NCI-H146 treated with DMSO at 0.1 percent for 48 hours (cell line): Measurements from ENCODE around the gene SLC25A4.
"Not testable (repeated sequence)": the region's sequence is repeated elsewhere in the genome, so short reads cannot be mapped to it uniquely, and the experiment has no call there.

Experiments used
- DNase-seq: peaks from one replicate; lab custom pipeline; 2025; ENCODE audit not compliant: unreplicated experiment; lab: John Stamatoyannopoulos, UW

Gene SLC25A4

DNA sequence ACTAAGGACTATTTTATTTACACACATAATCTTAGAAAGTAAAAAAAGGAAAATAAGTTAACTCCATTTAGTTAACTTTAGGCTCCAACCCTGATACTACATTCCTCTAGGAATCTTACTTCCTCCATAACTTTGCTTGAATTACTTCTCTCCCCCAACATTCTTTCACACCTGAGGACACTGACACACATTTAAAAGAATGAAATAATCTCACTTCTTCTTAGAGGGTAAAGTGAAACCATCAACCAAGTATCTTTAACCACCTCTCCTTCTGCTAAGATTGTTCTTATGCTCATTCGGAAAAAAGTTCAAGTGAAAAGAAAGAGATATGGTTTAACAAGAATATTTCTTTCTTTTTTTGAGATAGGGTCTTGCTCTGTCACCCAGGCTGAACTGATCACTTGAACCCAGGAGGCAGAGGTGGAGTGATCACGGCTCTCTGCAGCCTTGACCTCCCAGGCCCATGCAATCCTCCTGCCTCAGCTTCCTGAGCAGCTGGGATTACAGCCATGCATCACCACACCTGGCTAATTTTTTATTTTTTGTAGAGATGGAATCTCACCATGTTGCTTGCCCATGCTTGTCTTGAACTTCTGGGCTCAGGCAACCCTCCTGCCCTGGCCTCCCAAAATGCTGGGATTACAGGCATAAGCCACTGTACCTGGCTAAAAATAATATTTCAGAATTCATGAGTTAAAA lies 28.5 kb downstream of the SLC25A4 start:
- no peak for DNase-seq

DNA sequence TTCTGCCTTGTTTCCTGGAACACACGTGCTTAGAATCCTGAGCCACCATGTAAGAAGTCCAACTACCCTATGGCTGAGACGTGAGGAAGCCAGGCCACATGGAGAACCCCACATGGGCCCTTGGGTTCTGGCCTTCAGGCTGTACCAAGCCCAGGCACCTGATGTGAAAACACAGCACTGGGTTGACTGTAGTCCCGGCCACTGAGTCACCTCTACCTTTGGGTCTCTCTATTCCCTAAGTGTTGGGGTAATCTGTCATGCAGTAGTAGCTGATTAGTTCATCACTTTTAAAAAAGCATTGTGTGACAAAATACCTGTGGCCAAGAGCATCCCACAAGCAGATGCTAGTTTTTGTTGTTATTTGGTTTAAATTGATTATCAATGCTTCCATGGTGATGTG lies 36.4 kb downstream of the SLC25A4 start:
- no peak for DNase-seq

DNA sequence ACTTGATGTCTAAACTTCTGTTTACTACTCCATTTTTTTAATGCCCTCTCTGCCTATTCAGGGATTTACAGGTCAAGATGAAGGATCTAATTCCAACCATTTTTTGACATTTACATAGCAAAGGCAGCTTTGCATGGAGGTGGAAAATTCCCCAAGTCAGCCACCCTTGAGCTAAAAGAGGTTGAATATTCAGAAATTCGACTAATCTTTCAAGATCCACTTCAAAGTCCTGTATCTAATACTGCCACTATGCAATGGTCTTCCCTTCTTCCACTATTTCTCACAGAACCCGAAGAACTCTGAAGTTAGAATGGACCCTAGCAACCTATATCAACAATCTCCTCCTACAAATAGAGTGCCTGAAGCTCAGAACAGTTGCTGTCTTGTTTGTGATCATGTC lies 39.2 kb downstream of the SLC25A4 start:
- no peak for DNase-seq

DNA sequence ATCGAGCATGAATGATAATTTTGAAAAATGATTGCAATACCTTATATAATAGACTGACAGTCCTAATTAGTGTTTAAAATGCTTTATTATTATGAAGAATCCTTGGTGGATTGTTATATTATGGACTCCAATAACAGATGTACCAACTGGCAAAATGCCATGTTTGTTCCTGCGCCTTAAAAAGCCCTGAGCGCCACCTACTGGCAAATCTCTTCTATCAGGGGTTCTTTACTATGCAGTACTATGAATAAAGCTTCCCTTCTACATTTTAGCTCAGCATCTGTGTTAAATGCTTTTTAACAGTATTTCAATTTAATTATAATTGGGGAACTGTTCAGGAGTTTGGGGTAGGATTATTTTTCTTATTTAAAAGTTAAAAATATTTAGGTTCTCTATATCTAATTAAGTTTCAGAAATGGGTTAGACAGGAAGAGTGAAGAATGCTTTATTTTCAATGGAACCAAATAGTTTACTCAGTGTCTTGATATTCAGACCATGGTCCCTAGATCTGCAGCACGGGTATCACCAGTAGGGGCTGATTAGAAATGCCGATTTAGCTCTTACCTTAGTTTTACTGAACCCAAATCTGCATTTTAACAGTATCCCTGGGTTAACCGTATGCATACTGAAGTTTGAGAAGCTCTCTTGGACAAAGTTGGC lies 40.7 kb downstream of the SLC25A4 start:
- peak; percentile 33 for DNase-seq

DNA sequence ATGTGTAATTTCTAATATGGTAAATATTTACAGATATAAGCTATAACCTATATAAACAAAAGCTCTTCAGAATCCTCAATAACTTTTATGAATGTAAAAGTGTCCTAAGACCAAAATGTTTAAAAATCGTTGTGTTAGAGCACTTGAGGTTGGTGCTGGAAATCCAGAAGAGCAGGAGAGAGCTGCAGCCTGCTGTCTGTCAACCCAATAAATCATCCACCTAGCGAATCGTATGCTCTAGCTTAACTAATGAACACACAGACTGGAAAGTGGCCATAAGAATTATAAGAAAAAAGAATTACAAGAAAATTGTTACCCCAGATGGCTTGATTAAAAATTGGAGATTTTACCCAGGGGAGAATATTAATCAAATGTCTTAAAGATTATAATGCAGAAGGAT lies 43.7 kb downstream of the SLC25A4 start:
- DNase-seq: no peak

DNA sequence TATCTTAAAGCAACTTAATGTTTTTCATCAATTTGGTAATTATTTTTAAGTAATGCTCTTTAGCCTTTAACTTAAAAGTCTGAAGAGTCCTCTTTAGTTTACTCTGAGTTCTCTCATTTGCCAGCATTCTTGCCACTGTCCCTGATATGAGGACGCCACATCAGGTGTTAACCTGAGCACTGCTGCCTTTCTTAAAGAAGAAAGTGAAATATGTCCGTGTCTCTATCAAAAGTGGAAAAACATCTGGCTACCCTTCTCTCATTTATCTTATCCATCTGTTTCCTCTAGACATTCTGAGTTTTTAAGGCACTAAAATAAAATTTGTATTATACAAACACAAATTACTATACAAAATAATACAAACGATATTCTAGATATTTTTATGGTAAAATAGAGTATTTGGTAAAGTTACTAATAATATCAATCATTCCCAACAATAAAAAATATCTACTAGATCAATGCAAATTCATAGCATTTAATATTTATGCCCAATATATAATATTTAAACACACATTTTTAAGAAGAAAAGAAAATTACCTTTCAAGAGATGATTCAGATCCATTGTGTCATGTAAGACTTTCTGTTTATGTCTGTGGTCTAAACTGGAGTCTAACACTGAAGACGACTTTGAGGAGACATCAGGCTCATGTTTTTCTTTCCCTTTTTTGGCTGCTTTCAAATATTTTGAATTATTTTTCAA lies 46.7 kb downstream of the SLC25A4 start:
- no peak for DNase-seq

DNA sequence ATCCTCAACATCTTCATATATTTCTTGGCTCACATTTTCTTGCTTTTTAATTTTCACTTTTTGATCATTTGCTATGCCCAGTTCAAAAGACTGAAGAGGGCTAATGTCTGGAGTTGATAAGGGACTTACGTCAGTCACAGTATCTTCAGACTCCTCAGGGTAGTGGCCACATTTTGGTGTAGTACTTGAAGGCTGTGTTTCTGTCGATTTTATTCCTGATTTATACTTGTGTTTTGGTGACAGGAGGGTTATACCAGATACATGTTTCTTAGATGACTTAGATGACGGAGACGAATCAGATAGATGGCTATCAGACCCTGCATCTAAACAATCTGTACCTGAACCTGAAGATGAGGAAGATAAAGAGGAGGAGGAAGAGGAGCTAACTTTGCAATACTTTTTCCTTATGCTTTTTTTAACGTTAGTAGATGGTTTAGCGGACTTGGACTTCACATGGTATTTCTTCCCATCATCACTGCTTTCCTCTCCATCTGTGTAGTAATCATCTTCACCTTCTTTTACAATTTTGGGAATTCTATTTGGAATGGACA lies 47.3 kb downstream of the SLC25A4 start:
- no peak for DNase-seq

DNA sequence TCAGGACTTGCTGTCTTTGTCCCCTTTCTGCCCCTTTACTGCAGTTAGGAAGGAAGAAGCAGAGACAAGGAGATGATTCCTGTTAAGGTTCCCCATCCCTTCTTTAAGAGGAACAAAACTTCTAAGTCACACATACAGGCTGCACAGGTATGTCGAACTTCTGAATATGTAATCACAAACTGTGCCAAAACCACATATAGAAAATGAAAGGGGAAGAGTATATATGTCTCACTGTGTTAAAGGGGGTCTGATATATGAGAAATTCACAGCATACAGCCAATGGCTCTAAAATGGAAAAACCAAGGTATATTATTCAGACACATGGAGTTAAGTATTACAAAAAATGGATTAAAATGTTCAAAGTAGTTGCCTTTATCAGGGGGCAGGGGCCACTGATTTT lies 49.0 kb downstream of the SLC25A4 start:
- DNase-seq: no peak

DNA sequence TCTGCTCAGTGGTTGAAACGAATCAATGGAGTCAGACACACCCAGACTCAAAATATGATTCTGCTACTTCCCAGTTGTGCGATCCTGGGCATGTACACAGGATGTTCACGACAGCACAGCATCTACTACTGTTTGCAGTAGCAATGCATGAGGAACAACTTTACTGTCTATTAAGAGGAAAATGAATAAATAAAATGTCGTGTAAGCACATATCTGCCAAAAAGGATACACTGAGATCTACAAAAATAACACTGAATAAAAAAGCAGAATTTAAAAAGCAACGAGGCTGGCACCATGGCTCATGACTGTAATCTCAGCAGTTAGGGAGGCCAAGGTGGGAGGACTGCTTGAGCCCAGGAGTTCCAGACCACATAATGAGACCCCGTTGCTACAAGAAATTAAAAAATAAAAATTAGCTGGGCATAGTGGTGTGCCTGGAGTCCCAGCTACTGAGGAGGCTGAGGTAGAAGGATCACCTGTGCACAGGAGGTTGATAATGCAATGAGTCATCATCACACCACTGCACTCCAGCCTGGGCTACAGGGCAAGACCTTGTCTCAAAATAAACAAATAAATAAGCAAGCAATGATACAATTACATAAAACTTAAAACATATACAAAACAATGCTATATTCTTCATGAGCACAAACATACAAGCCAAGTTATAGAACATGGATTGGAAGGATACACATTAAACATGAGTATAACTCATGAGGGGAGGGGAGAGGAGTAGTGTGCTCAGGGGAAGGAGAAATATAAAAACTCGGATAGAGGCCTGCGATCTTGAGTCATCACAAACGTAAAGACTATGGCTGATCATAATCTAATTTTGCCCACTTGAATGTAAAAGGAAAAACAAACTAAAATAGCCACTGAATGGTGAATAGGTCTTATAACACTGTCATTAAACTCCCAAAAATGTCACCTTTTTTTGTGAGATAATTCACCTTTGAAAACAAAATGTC lies 52.1 kb downstream of the SLC25A4 start:
- DNase-seq: no peak

DNA sequence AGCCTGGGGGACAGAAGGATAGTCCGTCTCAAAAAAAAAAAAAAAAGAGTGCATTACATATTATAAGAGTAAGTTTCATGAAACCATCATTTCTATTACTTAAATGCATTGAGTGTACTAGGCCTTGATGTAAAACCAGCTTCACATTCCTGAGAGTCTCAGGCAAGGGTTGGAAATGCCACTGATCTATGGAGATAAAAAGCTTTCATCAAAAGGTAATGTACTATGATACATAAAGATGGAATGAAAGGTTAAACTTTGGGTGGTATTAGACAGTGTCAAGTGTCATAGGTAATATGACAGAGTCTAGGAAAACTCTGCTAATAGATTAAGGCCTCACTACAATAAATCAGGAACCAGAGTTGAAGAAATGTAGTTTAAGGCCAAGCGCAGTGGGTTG lies 53.4 kb downstream of the SLC25A4 start:
- no peak for DNase-seq

DNA sequence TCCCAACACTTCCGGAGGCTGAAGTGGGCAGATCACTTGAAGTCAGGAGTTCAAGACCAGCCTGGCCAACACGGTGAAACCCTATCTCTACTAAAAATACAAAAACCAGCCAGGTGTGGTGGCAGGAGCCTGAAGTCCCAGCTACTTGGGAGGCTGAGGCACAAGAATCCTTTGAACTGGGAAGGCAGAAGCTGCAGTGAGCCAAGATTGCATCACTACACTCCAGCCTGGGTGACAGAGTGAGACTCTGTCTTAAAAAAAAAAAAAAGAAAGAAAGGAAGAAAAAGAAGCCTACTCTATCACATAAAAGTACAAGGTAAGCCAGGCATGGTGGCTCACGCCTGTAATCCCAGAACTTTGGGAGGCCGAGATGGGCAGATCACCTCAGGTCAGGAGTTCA lies 55.1 kb downstream of the SLC25A4 start:
- DNase-seq: not testable (repeated sequence)
